ENCODE data around the gene COL24A1.

The COL24A1 gene

GRCh38 chr1:86191958-86192357 is 35.4 kb upstream of the COL24A1 start:
- no peak overlapping the region for H3K9ac ChIP-seq
- no peak overlapping the region for H3K4me3 ChIP-seq
- H3K36me3 ChIP-seq, result no peaks in the 10 kb centered on the region
- H4K20me1 ChIP-seq, result no peaks in the 10 kb centered on the region
- no peaks in the 10 kb centered on the region for H3K27me3 ChIP-seq
- no peak overlapping the region for H3K4me2 ChIP-seq
- TF ChIP-seq Cebpa-rat (IDR thresholded peaks at IDR 0.05), result no peak
- H3K27ac ChIP-seq, result no peak overlapping the region
- H3K4me1 ChIP-seq, result no peaks in the 10 kb centered on the region
- H3K9me3 ChIP-seq (replicated peaks in 1 of 11), result no peaks in the 10 kb centered on the region

- no peaks in the 10 kb centered on the region for H3K27me3 ChIP-seq
- TF ChIP-seq Cebpa-rat (IDR thresholded peaks at IDR 0.05), result no peak
- no peaks in the 10 kb centered on the region for H3K9me3 ChIP-seq (replicated peaks in 1 of 11)
These were observed 34.3 kb upstream of the COL24A1 start for GRCh38 chr1:86190873-86191272.

GRCh38 chr1:86184426-86184825 is 27.9 kb upstream of the COL24A1 start:
- Histone ChIP-seq H3K4me2 (no peak overlapping the region), H3K4me1 (no peaks in the 10 kb centered on the region), H4K20me1 (no peaks in the 10 kb centered on the region), H3K9ac (no peak overlapping the region), H3K27ac (no peak overlapping the region), H3K9me3 (replicated peaks in 1 of 11) (peaks cover 0 to 4% (median 0%) of the 10 kb centered on the region in 11 experiments; a peak in 4 of 22 replicates), H3K4me3 (no peak overlapping the region), H3K27me3 (no peaks in the 10 kb centered on the region), H3K36me3 (no peaks in the 10 kb centered on the region)
- TF ChIP-seq Cebpa-rat (IDR thresholded peaks at IDR 0.05), result no peak

More at GRCh38 chr1:86190873-86191272, 34.3 kb upstream of the COL24A1 start:
- Histone ChIP-seq H3K27ac (no peak overlapping the region), H3K4me2 (no peak overlapping the region), H3K4me3 (no peak overlapping the region), H3K36me3 (no peaks in the 10 kb centered on the region), H3K4me1 (no peaks in the 10 kb centered on the region), H4K20me1 (no peaks in the 10 kb centered on the region), H3K9ac (no peak overlapping the region)

- peaks cover 0 to 4% (median 0%) of the 10 kb centered on the region in 11 experiments; a peak in 4 of 22 replicates for H3K9me3 ChIP-seq (replicated peaks in 1 of 11)
- no peak overlapping the region for H3K9ac ChIP-seq
- TF ChIP-seq Cebpa-rat (IDR thresholded peaks at IDR 0.05), result no peak
- no peak overlapping the region for H3K27ac ChIP-seq
- H3K4me2 ChIP-seq, result no peak overlapping the region
- H4K20me1 ChIP-seq, result no peaks in the 10 kb centered on the region
- no peaks in the 10 kb centered on the region for H3K4me1 ChIP-seq
- H3K36me3 ChIP-seq, result no peaks in the 10 kb centered on the region
- no peak overlapping the region for H3K4me3 ChIP-seq
- no peaks in the 10 kb centered on the region for H3K27me3 ChIP-seq
These were observed 27.2 kb upstream of the COL24A1 start for GRCh38 chr1:86183810-86184209.

GRCh38 chr1:86176226-86176625 is 19.7 kb upstream of the COL24A1 start:
- Histone ChIP-seq H3K4me2 (no peak overlapping the region), H3K4me1 (no peaks in the 10 kb centered on the region), H3K36me3 (no peaks in the 10 kb centered on the region), H3K4me3 (no peak overlapping the region), H3K27me3 (no peaks in the 10 kb centered on the region), H3K9me3 (replicated peaks in 1 of 11) (no peaks in the 10 kb centered on the region), H3K9ac (no peak overlapping the region), H3K27ac (no peak overlapping the region), H4K20me1 (no peaks in the 10 kb centered on the region)
- TF ChIP-seq Cebpa-rat (IDR thresholded peaks at IDR 0.05), result no peak

GRCh38 chr1:86175756-86176155 is 19.2 kb upstream of the COL24A1 start:
- Histone ChIP-seq H3K36me3 (no peaks in the 10 kb centered on the region), H3K4me2 (no peak overlapping the region), H3K9ac (no peak overlapping the region), H4K20me1 (no peaks in the 10 kb centered on the region), H3K4me1 (no peaks in the 10 kb centered on the region), H3K4me3 (no peak overlapping the region), H3K9me3 (replicated peaks in 1 of 11) (no peaks in the 10 kb centered on the region), H3K27ac (no peak overlapping the region), H3K27me3 (no peaks in the 10 kb centered on the region)
- no peak for TF ChIP-seq Cebpa-rat (IDR thresholded peaks at IDR 0.05)

- Histone ChIP-seq H3K36me3 (no peaks in the 10 kb centered on the region), H4K20me1 (no peaks in the 10 kb centered on the region), H3K4me1 (no peaks in the 10 kb centered on the region), H3K27me3 (no peaks in the 10 kb centered on the region), H3K9ac (no peak overlapping the region), H3K4me3 (no peak overlapping the region), H3K27ac (no peak overlapping the region), H3K4me2 (no peak overlapping the region), H3K9me3 (replicated peaks in 1 of 11) (peaks cover 0 to 19% (median 8%) of the 10 kb centered on the region in 11 experiments; a peak in 14 of 22 replicates)
- no peak for TF ChIP-seq Cebpa-rat (IDR thresholded peaks at IDR 0.05)
These were observed 13.1 kb upstream of the COL24A1 start for GRCh38 chr1:86169625-86170024.

GRCh38 chr1:86159800-86160199 is 3.2 kb upstream of the COL24A1 start:
- Histone ChIP-seq H3K36me3 (no peaks in the 10 kb centered on the region), H4K20me1 (no peaks in the 10 kb centered on the region), H3K27me3 (peaks cover 31 to 41% (median 33%) of the 10 kb centered on the region in 11 experiments), H3K27ac (no peak overlapping the region), H3K9me3 (replicated peaks in 1 of 11) (peaks cover 5 to 12% (median 11%) of the 10 kb centered on the region in 11 experiments; a peak in 19 of 22 replicates), H3K4me3 (no peak overlapping the region), H3K4me1 (peaks cover 9 to 20% (median 14%) of the 10 kb centered on the region in 10 experiments; a peak in 19 of 20 replicates), H3K4me2 (no peak overlapping the region), H3K9ac (no peak overlapping the region)
- no peak for TF ChIP-seq Cebpa-rat (IDR thresholded peaks at IDR 0.05)

- Histone ChIP-seq H3K4me3 (peak overlapping the region; percentile 44 to 64 (median 54)), H3K27me3 (peaks cover 35 to 48% (median 38%) of the 10 kb centered on the region in 11 experiments), H3K9me3 (replicated peaks in 1 of 11) (peaks cover 8 to 18% (median 14%) of the 10 kb centered on the region in 11 experiments; a peak in 19 of 22 replicates), H3K9ac (peak overlapping the region in 7 of 11 experiments; percentile 8 to 72 (median 45); a peak in 8 of 22 replicates), H3K4me1 (peaks cover 9 to 20% (median 14%) of the 10 kb centered on the region in 10 experiments; a peak in 19 of 20 replicates), H3K27ac (no peak overlapping the region), H3K4me2 (peak overlapping the region; percentile 73 to 93 (median 86)), H4K20me1 (no peaks in the 10 kb centered on the region), H3K36me3 (no peaks in the 10 kb centered on the region)
- no peak for TF ChIP-seq Cebpa-rat (IDR thresholded peaks at IDR 0.05)
These were observed 586 bp downstream of the COL24A1 start for GRCh38 chr1:86155807-86156565.
